CD14-positive monocyte (primary cell): ENCODE data around the gene UPK1A. TPM values are rescaled to one million over a fixed set of nuclear protein-coding genes. Genes with fewer than 3 reads are reported as not detected.

Source experiments
- DNase-seq, 3 donors: peaks; one replicate each; pipeline ENCODE4 v3.0.0-alpha.2; 2011 to 2022
- H2AFZ ChIP-seq: 2 replicates; pipeline ENCODE4 v1.6.0; 2012; ENCODE audit warnings: mild to moderate bottlenecking, low read depth, low read length, inconsistent platforms; ENCODE audit not compliant: insufficient read depth, poor library complexity, severe bottlenecking
- H3K27ac ChIP-seq, 2 donors: 1 replicate in 1 of 2; 2 replicates in 1 of 2; pipeline ENCODE4 v1.5.1; 2012 to 2013; ENCODE audit warnings: low read length in 2 of 2, control low read depth in 1 of 2, inconsistent platforms in 1 of 2, low read depth in 1 of 2, mild to moderate bottlenecking in 1 of 2
- H3K27me3 ChIP-seq, 2 donors: one replicate each; pipeline versions ENCODE4 v1.6.0 to v1.6.1; 2011 to 2013; ENCODE audit warnings: low read length in 2 of 2; ENCODE audit not compliant: control insufficient read depth in 2 of 2, insufficient read depth in 2 of 2
- H3K36me3 ChIP-seq, 2 donors: replicated peaks in 1 of 2; 1 replicate in 1 of 2; 2 replicates in 1 of 2; pipeline versions ENCODE4 v1.5.1 to v1.6.1; 2012 to 2013; ENCODE audit warnings: low read length in 2 of 2, control low read depth in 1 of 2, inconsistent platforms in 1 of 2, mild to moderate bottlenecking in 1 of 2; ENCODE audit not compliant: insufficient read depth in 2 of 2, control insufficient read depth in 1 of 2
- H3K4me1 ChIP-seq, 2 donors: 1 replicate in 1 of 2; 2 replicates in 1 of 2; pipeline versions ENCODE4 v1.5.1 to v1.6.1; 2012 to 2013; ENCODE audit warnings: low read length in 2 of 2, control low read depth in 1 of 2, inconsistent platforms in 1 of 2, mild to moderate bottlenecking in 1 of 2, moderate library complexity in 1 of 2; ENCODE audit not compliant: insufficient read depth in 2 of 2, control insufficient read depth in 1 of 2
- H3K4me2 ChIP-seq: replicated peaks from 2 replicates; pipeline ENCODE3; 2012; ENCODE audit warnings: low read length, moderate library complexity, mild to moderate bottlenecking; ENCODE audit not compliant: poor library complexity, severe bottlenecking; ENCODE audit errors: extremely low read depth
- H3K4me3 ChIP-seq, 3 experiments: fragments of 200-600 bp in 1 of 3; sonication (generic) in 1 of 3; replicated peaks in 1 of 3; 1 replicate in 2 of 3; 2 replicates in 1 of 3; pipeline ENCODE4 v1.5.1; 2011 to 2013; ENCODE audit warnings: low read length in 3 of 3, mild to moderate bottlenecking in 3 of 3, control low read depth in 2 of 3, low read depth in 2 of 3, inconsistent platforms in 1 of 3, moderate library complexity in 1 of 3
- H3K79me2 ChIP-seq: 2 replicates; pipeline ENCODE4 v1.6.0; 2012; ENCODE audit warnings: mild to moderate bottlenecking, control low read depth, inconsistent platforms, low read length, moderate library complexity; ENCODE audit not compliant: insufficient read depth
- H3K9ac ChIP-seq: 2 replicates; pipeline ENCODE4 v1.6.0; 2017; ENCODE audit warnings: low read length, mild to moderate bottlenecking; ENCODE audit not compliant: insufficient read depth, poor library complexity, severe bottlenecking
- H3K9me3 ChIP-seq, 2 donors: replicated peaks in 1 of 2; 1 replicate in 1 of 2; 2 replicates in 1 of 2; pipeline versions ENCODE4 v1.5.1 to v1.6.1; 2012 to 2013; ENCODE audit warnings: low read length in 2 of 2, control low read depth in 1 of 2; ENCODE audit not compliant: control insufficient read depth in 1 of 2, insufficient read depth in 1 of 2
- H4K20me1 ChIP-seq: 2 replicates; pipeline ENCODE4 v1.6.0; 2012; ENCODE audit warnings: mild to moderate bottlenecking, low read length, control low read depth, moderate library complexity; ENCODE audit not compliant: insufficient read depth
- H3K27ac Mint-ChIP-seq, 7 donors: one replicate each; pipeline ENCODE4 v1.8.0; 2020; ENCODE audit warnings: mild to moderate bottlenecking in 7 of 7, mixed read lengths in 7 of 7, moderate library complexity in 6 of 7, inconsistent platforms in 2 of 7
- H3K27me3 Mint-ChIP-seq, 3 donors: one replicate each; pipeline ENCODE4 v1.8.0; 2021 to 2022; ENCODE audit warnings: low read depth in 3 of 3, mild to moderate bottlenecking in 3 of 3, mixed read lengths in 3 of 3, moderate library complexity in 3 of 3, inconsistent platforms in 1 of 3
- H3K36me3 Mint-ChIP-seq, 2 donors: one replicate each; pipeline ENCODE4 v1.8.0; 2020; ENCODE audit warnings: mixed read lengths in 2 of 2, inconsistent platforms in 1 of 2, mild to moderate bottlenecking in 1 of 2
- H3K4me1 Mint-ChIP-seq: one replicate; pipeline ENCODE4 v1.8.0; 2020; ENCODE audit warnings: mild to moderate bottlenecking, mixed read lengths
- H3K4me3 Mint-ChIP-seq, 2 donors: one replicate each; pipeline ENCODE4 v1.8.0; 2020; ENCODE audit warnings: mild to moderate bottlenecking in 2 of 2, mixed read lengths in 2 of 2, moderate library complexity in 1 of 2
- H3K9me3 Mint-ChIP-seq, 7 donors: one replicate each; pipeline ENCODE4 v1.8.0; 2020 to 2022; ENCODE audit warnings: mixed read lengths in 7 of 7, mild to moderate bottlenecking in 6 of 7, moderate library complexity in 6 of 7, inconsistent platforms in 2 of 7
- CTCF ChIP-seq: fragments of 200-600 bp; IDR thresholded peaks from one replicate; pipeline ENCODE4 v1.8.0; 2022; ENCODE audit warnings: antibody characterized with exemption, mild to moderate bottlenecking
- WGBS: methylation state at CpG from one replicate; pipeline ENCODE4 v1.1.5; 2013; ENCODE audit warnings: missing lambda C conversion rate; ENCODE audit not compliant: insufficient coverage; 5-methylcytosine and 5-hydroxymethylcytosine counted together
- intact Hi-C, 2 donors: fragments of 100-400 bp; cut with micrococcal nuclease; formaldehyde crosslinking; loops; one replicate each; pipeline versions ENCODE4 v1.15.0 to v1.15.1; 2023
- polyA plus RNA-seq, 3 donors: library from polyadenylated mRNA; depleted of rRNA in 1 of 3; unstranded in 2 of 3; stranded (reverse) in 1 of 3; fragments of 300-500 nt in 2 of 3; fragments of >200 nt in 1 of 3; fragmentation: Illumina TruSeq in 2 of 3; gene quantifications; 1 replicate in 2 of 3; 2 replicates in 1 of 3; pipeline ENCODE4 v1.2.3, GENCODE V29; 2012 to 2021

The UPK1A gene
- polyA plus RNA-seq, 3 donors = not detected

GRCh38 chr19:35628565-35629331, 37.6 kb upstream of the UPK1A start, which contains the start of gene RBM42:
Gene RBM42 (plus strand): TSS chr19:35629036. CDS start chr19:35629154, 118 bp downstream.
- Histone ChIP-seq H2AFZ (peak within 1 kb of the TSS; percentile 89), H3K9me3 (no peaks in the 10 kb centered on the region), H3K79me2 (peaks cover 11% of the 10 kb centered on the region), H4K20me1 (no peaks in the 10 kb centered on the region), H3K36me3 (peaks cover 31 to 35% of the 10 kb centered on the region in 2 donors), H3K4me2 (peak within 1 kb of the TSS; percentile 88), H3K4me3 (peak within 1 kb of the TSS; percentile 41 to 99 (median 98)), H3K4me1 (peaks cover 14 to 15% of the 10 kb centered on the region in 2 donors), H3K27ac (peak within 1 kb of the TSS; percentile 85 to 99), H3K27me3 (no peaks in the 10 kb centered on the region), H3K9ac (peak within 1 kb of the TSS; percentile 98)
- Mint-ChIP-seq H3K4me3 (peak within 1 kb of the TSS; percentile 93 to 98), H3K9me3 (peaks cover 0 to 3% (median 0%) of the 10 kb centered on the region in 7 donors), H3K27me3 (peaks cover 0 to 3% (median 2%) of the 10 kb centered on the region in 3 donors), H3K27ac (peak within 1 kb of the TSS; percentile 96 to 100 (median 96)), H3K4me1 (peaks cover 13% of the 10 kb centered on the region), H3K36me3 (peaks cover 32 to 38% of the 10 kb centered on the region in 2 donors)
- peak; percentile 97 to 98 (median 97) for DNase-seq
- intact Hi-C loops = loop anchor here (2.0 to 5.0 kb wide), 5 partner anchors 16 to 489 kb away; partner anchors contain the start of genes HAUS5 (in 1 of the 2), KMT2B (in 1 of the 2), LIN37 (in 1 of the 2) and PSENEN (in 1 of the 2)
- no peak for TF ChIP-seq CTCF
- under 1% methylated on average over 56 of the region's 56 CpGs for WGBS

- peak overlapping the region; percentile 85 to 99 for H3K27ac ChIP-seq
- no peak for DNase-seq
- H3K4me1 Mint-ChIP-seq = peaks cover 13% of the 10 kb centered on the region
- peak overlapping the region; percentile 93 to 98 for H3K4me3 Mint-ChIP-seq
- peak overlapping the region; percentile 98 for H3K9ac ChIP-seq
- H3K27me3 Mint-ChIP-seq = peaks cover 0 to 3% (median 2%) of the 10 kb centered on the region in 3 donors
- WGBS = 11% methylated on average over 13 of the region's 15 CpGs
- peaks cover 37 to 41% of the 10 kb centered on the region in 2 donors for H3K36me3 ChIP-seq
- peak overlapping the region; percentile 96 to 100 (median 96) for H3K27ac Mint-ChIP-seq
- peak overlapping the region; percentile 41 to 99 (median 98) for H3K4me3 ChIP-seq
- no peaks in the 10 kb centered on the region for H3K27me3 ChIP-seq
- peaks cover 14 to 15% of the 10 kb centered on the region in 2 donors for H3K4me1 ChIP-seq
- H3K9me3 Mint-ChIP-seq = peaks cover 0 to 3% (median 0%) of the 10 kb centered on the region in 7 donors
- peaks cover 11% of the 10 kb centered on the region for H3K79me2 ChIP-seq
- no peak for TF ChIP-seq CTCF
- no peaks in the 10 kb centered on the region for H4K20me1 ChIP-seq
- peaks cover 38 to 43% of the 10 kb centered on the region in 2 donors for H3K36me3 Mint-ChIP-seq
- intact Hi-C loops = loop anchor here (2.0 to 5.0 kb wide), 5 partner anchors 16 to 488 kb away; partner anchors contain the start of genes HAUS5 (in 1 of the 2), KMT2B (in 1 of the 2), LIN37 (in 1 of the 2) and PSENEN (in 1 of the 2)
- H3K4me2 ChIP-seq = peak overlapping the region; percentile 88
- H2AFZ ChIP-seq = peak overlapping the region; percentile 89
- no peaks in the 10 kb centered on the region for H3K9me3 ChIP-seq
Measured at GRCh38 chr19:35629332-35629633, 37.0 kb upstream of the UPK1A start.
